NCI-H1092 (cell line): ENCODE results near the gene DBH.

ENCODE experiments used
- DNase-seq: peaks from one replicate; lab custom pipeline; 2025; lab: John Stamatoyannopoulos, UW

Gene DBH

GRCh38 chr9:133635533-133636531, at the start of gene DBH:
TSS of gene DBH (plus strand) at chr9:133636363. CDS start at chr9:133636372, 9 bp downstream.
- no peak for DNase-seq

- DNase-seq, result no peak
Measured at GRCh38 chr9:133587051-133587450, 49.1 kb upstream of the DBH start.

GRCh38 chr9:133587466-133587865, 48.7 kb upstream of the DBH start:
- no peak for DNase-seq

GRCh38 chr9:133589454-133590227, 46.5 kb upstream of the DBH start:
- DNase-seq, result no peak

- DNase-seq, result no peak
Measured at GRCh38 chr9:133590231-133590855, 45.8 kb upstream of the DBH start.

GRCh38 chr9:133591116-133591910, 44.9 kb upstream of the DBH start:
- peak; percentile 80 for DNase-seq

- no peak for DNase-seq
Measured at GRCh38 chr9:133591985-133592384, 44.2 kb upstream of the DBH start.

GRCh38 chr9:133592731-133593409, 43.3 kb upstream of the DBH start:
- DNase-seq, result no peak

- DNase-seq, result no peak
Measured at GRCh38 chr9:133593587-133594253, 42.4 kb upstream of the DBH start.

GRCh38 chr9:133594310-133594709, 41.9 kb upstream of the DBH start:
- DNase-seq, result no peak

- DNase-seq, result no peak
Measured at GRCh38 chr9:133595910-133596309, 40.3 kb upstream of the DBH start.

- DNase-seq, result no peak
Measured at GRCh38 chr9:133597316-133597957, 38.7 kb upstream of the DBH start.

GRCh38 chr9:133598978-133599377, 37.2 kb upstream of the DBH start:
- no peak for DNase-seq

- no peak for DNase-seq
Measured at GRCh38 chr9:133599470-133600173, 36.5 kb upstream of the DBH start.

- DNase-seq, result no peak
Measured at GRCh38 chr9:133600739-133601138, 35.4 kb upstream of the DBH start.

- no peak for DNase-seq
Measured at GRCh38 chr9:133601746-133602145, 34.4 kb upstream of the DBH start.

GRCh38 chr9:133602277-133602676, 33.9 kb upstream of the DBH start:
- no peak for DNase-seq

GRCh38 chr9:133603135-133603927, 32.8 kb upstream of the DBH start:
- no peak for DNase-seq
